ENCODE results near the gene KIAA1328. TPM values are rescaled to one million over a fixed set of nuclear protein-coding genes. Genes with fewer than 3 reads are reported as not detected.

KIAA1328 gene
- total RNA-seq, 1 donor from 2014 or later: 11.5 TPM

DNA sequence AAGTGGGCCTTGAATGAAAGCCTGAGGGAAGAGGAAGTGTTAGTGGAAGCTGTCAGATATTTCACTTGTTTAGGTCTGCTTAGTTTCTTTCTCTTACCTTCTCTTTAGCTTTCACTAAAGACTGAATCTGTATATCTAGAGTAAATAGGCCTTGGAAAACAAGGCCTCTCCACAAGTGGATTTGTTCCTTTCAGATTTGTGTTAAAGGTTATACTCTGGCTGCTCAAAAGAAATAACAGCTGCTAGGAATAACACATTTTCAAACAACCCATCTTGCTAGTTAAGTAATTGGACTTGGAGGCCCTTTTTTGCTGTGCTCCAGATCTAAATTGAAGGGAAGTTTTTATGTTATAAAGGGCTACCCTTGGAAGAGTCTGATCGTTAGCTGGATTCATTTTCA is 236.3 kb downstream of the KIAA1328 start:
- Mint-ChIP-seq H3K27ac (no peak overlapping the region), H3K27me3 (ENCODE audit: insufficient read depth, low read depth) (no peaks in the 10 kb centered on the region), H3K4me1 (no peaks in the 10 kb centered on the region), H3K36me3 (peaks cover 2% of the 10 kb centered on the region), H3K9me3 (no peaks in the 10 kb centered on the region), H3K4me3 (no peak overlapping the region)
- TF ChIP-seq, protein P1, sequence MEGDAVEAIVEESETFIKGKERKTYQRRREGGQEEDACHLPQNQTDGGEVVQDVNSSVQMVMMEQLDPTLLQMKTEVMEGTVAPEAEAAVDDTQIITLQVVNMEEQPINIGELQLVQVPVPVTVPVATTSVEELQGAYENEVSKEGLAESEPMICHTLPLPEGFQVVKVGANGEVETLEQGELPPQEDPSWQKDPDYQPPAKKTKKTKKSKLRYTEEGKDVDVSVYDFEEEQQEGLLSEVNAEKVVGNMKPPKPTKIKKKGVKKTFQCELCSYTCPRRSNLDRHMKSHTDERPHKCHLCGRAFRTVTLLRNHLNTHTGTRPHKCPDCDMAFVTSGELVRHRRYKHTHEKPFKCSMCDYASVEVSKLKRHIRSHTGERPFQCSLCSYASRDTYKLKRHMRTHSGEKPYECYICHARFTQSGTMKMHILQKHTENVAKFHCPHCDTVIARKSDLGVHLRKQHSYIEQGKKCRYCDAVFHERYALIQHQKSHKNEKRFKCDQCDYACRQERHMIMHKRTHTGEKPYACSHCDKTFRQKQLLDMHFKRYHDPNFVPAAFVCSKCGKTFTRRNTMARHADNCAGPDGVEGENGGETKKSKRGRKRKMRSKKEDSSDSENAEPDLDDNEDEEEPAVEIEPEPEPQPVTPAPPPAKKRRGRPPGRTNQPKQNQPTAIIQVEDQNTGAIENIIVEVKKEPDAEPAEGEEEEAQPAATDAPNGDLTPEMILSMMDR (IDR thresholded peaks at IDR 0.05): no peak
- no peak for TF ChIP-seq EZH2 (IDR thresholded peaks at IDR 0.05)
- no peak for TF ChIP-seq EZH2phosphoT487 (IDR thresholded peaks at IDR 0.05)
- Histone ChIP-seq H3F3A (ENCODE audit: low read depth) (no peaks in the 10 kb centered on the region), H3K36me3 (no peaks in the 10 kb centered on the region), H3K4me2 (no peak overlapping the region), H3K9ac (no peak overlapping the region), H2AFZ (replicated peaks) (no peak overlapping the region), H3K4me1 (no peaks in the 10 kb centered on the region), H3K79me2 (ENCODE audit: low read depth) (no peaks in the 10 kb centered on the region), H3K27ac (no peak overlapping the region), H4K20me1 (ENCODE audit: low read depth) (no peaks in the 10 kb centered on the region), H3K4me3 (no peak overlapping the region), H3K9me3 (ENCODE audit: low read depth) (no peaks in the 10 kb centered on the region), H3K27me3 (no peaks in the 10 kb centered on the region)
- DNase-seq (ENCODE audit: low spot score): no peak

DNA sequence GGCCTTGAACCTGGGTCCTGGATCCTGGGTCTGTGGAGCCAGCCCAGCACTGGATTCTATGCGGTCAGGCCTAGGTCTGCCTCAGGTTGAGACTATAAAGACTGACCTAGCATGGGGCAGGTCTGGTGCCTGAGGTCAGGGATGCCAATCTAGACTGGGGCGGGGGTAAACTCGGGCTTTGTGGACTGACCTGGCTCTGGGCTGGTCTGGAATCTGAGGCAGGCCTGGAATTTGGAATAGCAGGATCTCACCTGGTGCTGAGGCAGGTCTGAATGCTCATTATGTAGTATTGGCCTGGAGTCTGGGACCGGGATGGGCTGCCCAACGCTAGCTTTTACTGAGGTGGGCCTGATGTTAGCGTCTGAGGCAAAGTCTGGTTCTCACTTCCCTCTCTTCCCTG is 256.0 kb downstream of the KIAA1328 start:
- H2AFZ ChIP-seq (replicated peaks): no peak overlapping the region
- no peaks in the 10 kb centered on the region for H3K27me3 ChIP-seq
- Mint-ChIP-seq H3K27me3 (ENCODE audit: insufficient read depth, low read depth) (no peaks in the 10 kb centered on the region), H3K9me3 (no peaks in the 10 kb centered on the region), H3K36me3 (no peaks in the 10 kb centered on the region), H3K4me1 (no peaks in the 10 kb centered on the region), H3K4me3 (no peak overlapping the region), H3K27ac (no peak overlapping the region)
- DNase-seq (ENCODE audit: low spot score): peak; percentile 1
- no peak for TF ChIP-seq EZH2 (IDR thresholded peaks at IDR 0.05)
- no peak for TF ChIP-seq EZH2phosphoT487 (IDR thresholded peaks at IDR 0.05)
- TF ChIP-seq, protein P1 (IDR thresholded peaks at IDR 0.05): no peak
- no peaks in the 10 kb centered on the region for H3K9me3 ChIP-seq (ENCODE audit: low read depth)
- no peaks in the 10 kb centered on the region for H3K79me2 ChIP-seq (ENCODE audit: low read depth)
- no peak overlapping the region for H3K4me3 ChIP-seq
- H3F3A ChIP-seq (ENCODE audit: low read depth): no peaks in the 10 kb centered on the region
- H4K20me1 ChIP-seq (ENCODE audit: low read depth): no peaks in the 10 kb centered on the region
- H3K36me3 ChIP-seq: no peaks in the 10 kb centered on the region
- no peak overlapping the region for H3K4me2 ChIP-seq
- no peak overlapping the region for H3K9ac ChIP-seq
- no peak overlapping the region for H3K27ac ChIP-seq
- H3K4me1 ChIP-seq: no peaks in the 10 kb centered on the region

DNA sequence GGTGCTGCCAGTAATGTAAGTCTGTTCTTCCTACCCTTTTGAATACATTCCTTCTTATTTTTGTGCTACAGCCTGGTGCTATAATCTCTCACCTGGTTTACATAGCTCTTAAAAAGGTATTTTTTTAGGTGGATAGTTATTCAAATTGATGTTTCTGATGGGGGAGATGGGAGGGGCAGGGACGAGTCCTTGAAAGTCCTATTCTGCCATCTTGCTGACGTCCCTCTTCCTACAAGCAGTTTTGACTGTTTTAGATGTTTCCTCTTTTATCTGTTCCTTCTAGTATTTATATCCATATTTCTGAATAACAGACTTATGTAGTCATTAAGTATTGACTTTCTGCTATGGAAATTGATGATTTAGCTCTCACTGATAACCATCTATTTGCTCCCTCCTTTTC is 256.4 kb downstream of the KIAA1328 start:
- Mint-ChIP-seq H3K27me3 (ENCODE audit: insufficient read depth, low read depth) (no peaks in the 10 kb centered on the region), H3K4me3 (no peak overlapping the region), H3K9me3 (no peaks in the 10 kb centered on the region), H3K36me3 (no peaks in the 10 kb centered on the region), H3K4me1 (no peaks in the 10 kb centered on the region), H3K27ac (no peak overlapping the region)
- Histone ChIP-seq H3K4me1 (no peaks in the 10 kb centered on the region), H3K79me2 (ENCODE audit: low read depth) (no peaks in the 10 kb centered on the region), H3K9me3 (ENCODE audit: low read depth) (no peaks in the 10 kb centered on the region), H4K20me1 (ENCODE audit: low read depth) (no peaks in the 10 kb centered on the region), H3K36me3 (no peaks in the 10 kb centered on the region), H3K27ac (no peak overlapping the region), H3K27me3 (no peaks in the 10 kb centered on the region), H3F3A (ENCODE audit: low read depth) (no peaks in the 10 kb centered on the region), H3K4me3 (no peak overlapping the region), H2AFZ (replicated peaks) (no peak overlapping the region), H3K9ac (no peak overlapping the region), H3K4me2 (no peak overlapping the region)
- DNase-seq (ENCODE audit: low spot score): no peak
- no peak for TF ChIP-seq EZH2 (IDR thresholded peaks at IDR 0.05)
- TF ChIP-seq, protein P1 (IDR thresholded peaks at IDR 0.05): no peak
- TF ChIP-seq EZH2phosphoT487 (IDR thresholded peaks at IDR 0.05): no peak

Measured in neural progenitor cell (in vitro differentiated cells).